Measurements from ENCODE around the gene CEP78. TPM values are rescaled to one million over a fixed set of nuclear protein-coding genes. Genes with fewer than 3 reads are reported as not detected.
"Not testable (repeated sequence)": the region's sequence is repeated elsewhere in the genome, so short reads cannot be mapped to it uniquely, and the experiment has no call there.

Gene CEP78
- total RNA-seq, 1 donor from 2014 or later, result 59.5 TPM

DNA sequence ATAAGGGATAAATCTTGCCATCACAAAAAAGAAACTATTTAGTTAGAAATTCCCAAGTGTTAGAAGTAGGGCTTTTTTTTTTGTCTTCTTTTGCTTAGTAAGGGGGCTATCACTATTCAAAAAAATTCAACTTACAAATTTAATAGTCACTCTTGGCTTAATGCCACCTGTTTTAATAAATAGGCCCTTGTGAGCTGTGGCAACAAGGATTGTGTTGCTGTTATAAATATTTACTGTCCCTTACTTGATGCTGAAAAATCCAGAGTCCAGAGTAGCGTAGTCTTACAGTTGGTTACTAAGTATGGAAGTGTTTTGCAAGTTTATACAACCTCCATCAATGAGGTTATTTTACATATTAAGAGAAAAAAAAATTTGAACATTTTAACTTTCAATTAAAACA, 21.4 kb upstream of the CEP78 start:
- no peak for TF ChIP-seq CTCF (IDR thresholded peaks at IDR 0.05; ENCODE audit: unreplicated experiment)
- H3K36me3 Mint-ChIP-seq (ENCODE audit: insufficient read depth), result no peaks in the 10 kb centered on the region

GRCh38 chr9:78215706-78216105, 20.2 kb upstream of the CEP78 start:
- Mint-ChIP-seq H3K9me3 (ENCODE audit: low read depth) (no peaks in the 10 kb centered on the region), H3K27ac (no peak overlapping the region), H3K36me3 (ENCODE audit: insufficient read depth) (no peaks in the 10 kb centered on the region), H3K27me3 (no peaks in the 10 kb centered on the region), H3K4me3 (ENCODE audit: low read depth) (no peak overlapping the region), H3K4me1 (ENCODE audit: low read depth) (peaks cover 11% of the 10 kb centered on the region)
- DNase-seq (ENCODE audit: low spot score, unreplicated experiment), result no peak
- no peak for TF ChIP-seq CTCF (IDR thresholded peaks at IDR 0.05; ENCODE audit: unreplicated experiment)

More for the DNA sequence above, 21.4 kb upstream of the CEP78 start:
- DNase-seq (ENCODE audit: low spot score, unreplicated experiment), result no peak
- no peaks in the 10 kb centered on the region for H3K27me3 Mint-ChIP-seq
- H3K9me3 Mint-ChIP-seq (ENCODE audit: low read depth), result no peaks in the 10 kb centered on the region
- no peak overlapping the region for H3K27ac Mint-ChIP-seq
- H3K4me1 Mint-ChIP-seq (ENCODE audit: low read depth), result peaks cover 11% of the 10 kb centered on the region
- H3K4me3 Mint-ChIP-seq (ENCODE audit: low read depth), result no peak overlapping the region

GRCh38 chr9:78218890-78219289, 17.0 kb upstream of the CEP78 start:
- Mint-ChIP-seq H3K27ac (no peak overlapping the region), H3K36me3 (ENCODE audit: insufficient read depth) (peaks cover 2% of the 10 kb centered on the region), H3K9me3 (ENCODE audit: low read depth) (peaks cover 4% of the 10 kb centered on the region), H3K27me3 (no peaks in the 10 kb centered on the region), H3K4me1 (ENCODE audit: low read depth) (peaks cover under 1% of the 10 kb centered on the region), H3K4me3 (ENCODE audit: low read depth) (no peak overlapping the region)
- DNase-seq (ENCODE audit: low spot score, unreplicated experiment), result no peak
- no peak for TF ChIP-seq CTCF (IDR thresholded peaks at IDR 0.05; ENCODE audit: unreplicated experiment)

GRCh38 chr9:78221425-78221824, 14.4 kb upstream of the CEP78 start:
- no peak for TF ChIP-seq CTCF (IDR thresholded peaks at IDR 0.05; ENCODE audit: unreplicated experiment)
- DNase-seq (ENCODE audit: low spot score, unreplicated experiment), result no peak
- H3K36me3 Mint-ChIP-seq (ENCODE audit: insufficient read depth), result peaks cover 2% of the 10 kb centered on the region
- H3K27ac Mint-ChIP-seq, result no peak overlapping the region
- no peaks in the 10 kb centered on the region for H3K4me1 Mint-ChIP-seq (ENCODE audit: low read depth)
- no peak overlapping the region for H3K4me3 Mint-ChIP-seq (ENCODE audit: low read depth)
- H3K27me3 Mint-ChIP-seq, result no peaks in the 10 kb centered on the region
- peaks cover 4% of the 10 kb centered on the region for H3K9me3 Mint-ChIP-seq (ENCODE audit: low read depth)

DNA sequence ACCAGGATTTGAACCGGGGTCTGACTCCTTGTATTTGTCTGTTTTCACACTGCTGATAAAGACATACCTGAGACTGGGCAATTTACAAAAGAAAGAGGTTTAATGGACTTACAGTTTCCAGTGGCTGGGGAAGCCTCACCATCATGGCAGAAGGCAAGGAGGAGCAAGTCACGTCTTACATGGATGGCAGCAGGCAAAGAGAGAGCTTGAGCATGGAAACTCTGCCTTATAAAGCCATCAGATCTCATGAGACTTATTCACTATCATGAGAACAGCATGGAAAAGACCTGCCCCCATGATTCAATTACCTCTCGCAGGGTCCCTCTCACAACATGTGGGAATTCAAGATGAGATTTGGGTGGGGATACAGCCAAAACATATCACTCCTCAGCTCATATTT, 14.0 kb upstream of the CEP78 start:
- H3K27ac Mint-ChIP-seq; H3K36me3 Mint-ChIP-seq (ENCODE audit: insufficient read depth); H3K4me1 Mint-ChIP-seq (ENCODE audit: low read depth); H3K27me3 Mint-ChIP-seq; H3K9me3 Mint-ChIP-seq (ENCODE audit: low read depth); H3K4me3 Mint-ChIP-seq (ENCODE audit: low read depth); DNase-seq (ENCODE audit: low spot score, unreplicated experiment): not testable (repeated sequence)

- H3K27me3 Mint-ChIP-seq, result no peaks in the 10 kb centered on the region
- no peak for DNase-seq (ENCODE audit: low spot score, unreplicated experiment)
- H3K4me3 Mint-ChIP-seq (ENCODE audit: low read depth), result no peak overlapping the region
- H3K27ac Mint-ChIP-seq, result no peak overlapping the region
- TF ChIP-seq CTCF (IDR thresholded peaks at IDR 0.05; ENCODE audit: unreplicated experiment), result no peak
- H3K36me3 Mint-ChIP-seq (ENCODE audit: insufficient read depth), result no peaks in the 10 kb centered on the region
- no peaks in the 10 kb centered on the region for H3K4me1 Mint-ChIP-seq (ENCODE audit: low read depth)
- H3K9me3 Mint-ChIP-seq (ENCODE audit: low read depth), result no peaks in the 10 kb centered on the region
Measured at GRCh38 chr9:78230761-78231160, 5.1 kb upstream of the CEP78 start.

GRCh38 chr9:78232471-78232870, 3.4 kb upstream of the CEP78 start:
- H3K27ac Mint-ChIP-seq; H3K27me3 Mint-ChIP-seq; DNase-seq (ENCODE audit: low spot score, unreplicated experiment); H3K36me3 Mint-ChIP-seq (ENCODE audit: insufficient read depth); H3K9me3 Mint-ChIP-seq (ENCODE audit: low read depth); H3K4me3 Mint-ChIP-seq (ENCODE audit: low read depth); H3K4me1 Mint-ChIP-seq (ENCODE audit: low read depth): not testable (repeated sequence)
